ENCODE data around the gene PABPN1L.

PABPN1L gene

GRCh38 chr16:88827727-88828126, 38.7 kb downstream of the PABPN1L start:
- Histone ChIP-seq H3K4me1 (ENCODE audit: control insufficient read depth in 2 of 2, insufficient read depth in 1 of 2, low read depth in 1 of 2, low read length in 2 of 2) (no peaks in the 10 kb centered on the region), H3K27me3 (ENCODE audit: control insufficient read depth in 3 of 3, insufficient read depth in 3 of 3, low read depth in 1 of 3, low read length in 3 of 3) (no peaks in the 10 kb centered on the region)
- no peak for DNase-seq (ENCODE audit: low spot score)

GRCh38 chr16:88826070-88826840, 40.2 kb downstream of the PABPN1L start:
- Histone ChIP-seq H3K4me1 (ENCODE audit: control insufficient read depth in 2 of 2, insufficient read depth in 1 of 2, low read depth in 1 of 2, low read length in 2 of 2) (no peaks in the 10 kb centered on the region), H3K27me3 (ENCODE audit: control insufficient read depth in 3 of 3, insufficient read depth in 3 of 3, low read depth in 1 of 3, low read length in 3 of 3) (no peaks in the 10 kb centered on the region), H3K27ac (replicated peaks; ENCODE audit: low read length) (no peak overlapping the region), H4K8ac (ENCODE audit: low read depth, low read length) (peak overlapping the region; percentile 17), H3K14ac (ENCODE audit: low read length) (peak overlapping the region; percentile 71), H3K36me3 (replicated peaks in 1 of 2; ENCODE audit: control insufficient read depth in 2 of 2, insufficient read depth in 2 of 2, low read length in 2 of 2) (no peaks in the 10 kb centered on the region), H2BK120ac (ENCODE audit: low read depth, low read length) (no peak overlapping the region), H4K91ac (ENCODE audit: low read depth, low read length, poor library complexity) (no peak overlapping the region), H3K4me3 (ENCODE audit: low read length in 2 of 2) (no peak overlapping the region), H3K79me1 (ENCODE audit: low read depth, low read length) (peaks cover 4% of the 10 kb centered on the region), H2BK15ac (ENCODE audit: low read length) (no peak overlapping the region), H3K9ac (ENCODE audit: low read depth, low read length, poor library complexity) (peak overlapping the region; percentile 24), H3K4me2 (ENCODE audit: insufficient read depth, low read length, poor library complexity, severe bottlenecking) (no peak overlapping the region), H2BK12ac (ENCODE audit: low read length) (no peak overlapping the region), H3K9me3 (replicated peaks in 1 of 2; ENCODE audit: control insufficient read depth in 2 of 2, insufficient read depth in 1 of 2, low read depth in 1 of 2, low read length in 2 of 2) (no peaks in the 10 kb centered on the region), H3K4ac (ENCODE audit: low read length) (no peak overlapping the region), H3K23ac (ENCODE audit: low read depth, low read length, poor library complexity) (no peak overlapping the region), H2AK5ac (ENCODE audit: low read depth, low read length) (no peak overlapping the region), H3K18ac (ENCODE audit: low read length) (no peak overlapping the region), H2AFZ (ENCODE audit: low read length) (no peak overlapping the region), H2BK5ac (ENCODE audit: low read length) (peak overlapping the region; percentile 66)
- no peak for DNase-seq (ENCODE audit: low spot score)
- no CpG with 5 or more reads among the region's 26 CpGs for WGBS, 2 donors (ENCODE audit: extremely low coverage in 2 of 2, insufficient read length in 2 of 2, insufficient replicate concordance in 1 of 2)

More at GRCh38 chr16:88827727-88828126, 38.7 kb downstream of the PABPN1L start:
- no peak overlapping the region for H2BK120ac ChIP-seq (ENCODE audit: low read depth, low read length)
- no peak overlapping the region for H4K91ac ChIP-seq (ENCODE audit: low read depth, low read length, poor library complexity)
- no CpG with 5 or more reads among the region's 21 CpGs for WGBS, 2 donors (ENCODE audit: extremely low coverage in 2 of 2, insufficient read length in 2 of 2, insufficient replicate concordance in 1 of 2)
- peak overlapping the region; percentile 75 for H2BK5ac ChIP-seq (ENCODE audit: low read length)
- no peaks in the 10 kb centered on the region for H3K9me3 ChIP-seq (replicated peaks in 1 of 2; ENCODE audit: control insufficient read depth in 2 of 2, insufficient read depth in 1 of 2, low read depth in 1 of 2, low read length in 2 of 2)
- no peak overlapping the region for H3K4me3 ChIP-seq (ENCODE audit: low read length in 2 of 2)
- H3K36me3 ChIP-seq (replicated peaks in 1 of 2; ENCODE audit: control insufficient read depth in 2 of 2, insufficient read depth in 2 of 2, low read length in 2 of 2), result no peaks in the 10 kb centered on the region
- H3K23ac ChIP-seq (ENCODE audit: low read depth, low read length, poor library complexity), result no peak overlapping the region
- no peak overlapping the region for H4K8ac ChIP-seq (ENCODE audit: low read depth, low read length)
- H2BK15ac ChIP-seq (ENCODE audit: low read length), result no peak overlapping the region
- no peak overlapping the region for H3K4ac ChIP-seq (ENCODE audit: low read length)
- H2BK12ac ChIP-seq (ENCODE audit: low read length), result no peak overlapping the region
- H3K27ac ChIP-seq (replicated peaks; ENCODE audit: low read length), result no peak overlapping the region
- no peak overlapping the region for H3K18ac ChIP-seq (ENCODE audit: low read length)
- no peak overlapping the region for H3K9ac ChIP-seq (ENCODE audit: low read depth, low read length, poor library complexity)
- H3K4me2 ChIP-seq (ENCODE audit: insufficient read depth, low read length, poor library complexity, severe bottlenecking), result no peak overlapping the region
- no peak overlapping the region for H3K14ac ChIP-seq (ENCODE audit: low read length)
- H2AK5ac ChIP-seq (ENCODE audit: low read depth, low read length), result no peak overlapping the region
- H2AFZ ChIP-seq (ENCODE audit: low read length), result no peak overlapping the region
- H3K79me1 ChIP-seq (ENCODE audit: low read depth, low read length), result peaks cover 4% of the 10 kb centered on the region

- no peak overlapping the region for H4K91ac ChIP-seq (ENCODE audit: low read depth, low read length, poor library complexity)
- no peak overlapping the region for H2BK15ac ChIP-seq (ENCODE audit: low read length)
- no peaks in the 10 kb centered on the region for H3K27me3 ChIP-seq (ENCODE audit: control insufficient read depth in 3 of 3, insufficient read depth in 3 of 3, low read depth in 1 of 3, low read length in 3 of 3)
- H3K14ac ChIP-seq (ENCODE audit: low read length), result no peak overlapping the region
- no peak overlapping the region for H3K4me2 ChIP-seq (ENCODE audit: insufficient read depth, low read length, poor library complexity, severe bottlenecking)
- no peak overlapping the region for H2BK120ac ChIP-seq (ENCODE audit: low read depth, low read length)
- no peaks in the 10 kb centered on the region for H3K4me1 ChIP-seq (ENCODE audit: control insufficient read depth in 2 of 2, insufficient read depth in 1 of 2, low read depth in 1 of 2, low read length in 2 of 2)
- no peak overlapping the region for H3K4ac ChIP-seq (ENCODE audit: low read length)
- no peak overlapping the region for H2BK12ac ChIP-seq (ENCODE audit: low read length)
- H3K23ac ChIP-seq (ENCODE audit: low read depth, low read length, poor library complexity), result no peak overlapping the region
- no peak overlapping the region for H4K8ac ChIP-seq (ENCODE audit: low read depth, low read length)
- no peak overlapping the region for H2AK5ac ChIP-seq (ENCODE audit: low read depth, low read length)
- no CpG with 5 or more reads among the region's 12 CpGs for WGBS, 2 donors (ENCODE audit: extremely low coverage in 2 of 2, insufficient read length in 2 of 2, insufficient replicate concordance in 1 of 2)
- H3K36me3 ChIP-seq (replicated peaks in 1 of 2; ENCODE audit: control insufficient read depth in 2 of 2, insufficient read depth in 2 of 2, low read length in 2 of 2), result no peaks in the 10 kb centered on the region
- H3K79me1 ChIP-seq (ENCODE audit: low read depth, low read length), result peaks cover 2% of the 10 kb centered on the region
- no peak overlapping the region for H2AFZ ChIP-seq (ENCODE audit: low read length)
- no peak overlapping the region for H3K18ac ChIP-seq (ENCODE audit: low read length)
- no peak overlapping the region for H3K9ac ChIP-seq (ENCODE audit: low read depth, low read length, poor library complexity)
- H2BK5ac ChIP-seq (ENCODE audit: low read length), result no peak overlapping the region
- H3K9me3 ChIP-seq (replicated peaks in 1 of 2; ENCODE audit: control insufficient read depth in 2 of 2, insufficient read depth in 1 of 2, low read depth in 1 of 2, low read length in 2 of 2), result no peaks in the 10 kb centered on the region
- no peak for DNase-seq (ENCODE audit: low spot score)
- no peak overlapping the region for H3K4me3 ChIP-seq (ENCODE audit: low read length in 2 of 2)
- H3K27ac ChIP-seq (replicated peaks; ENCODE audit: low read length), result no peak overlapping the region
Observed at GRCh38 chr16:88825146-88825545, 41.3 kb downstream of the PABPN1L start.

GRCh38 chr16:88824256-88825077, 42.0 kb downstream of the PABPN1L start:
- DNase-seq (ENCODE audit: low spot score), result no peak
- no peak overlapping the region for H3K14ac ChIP-seq (ENCODE audit: low read length)
- peak overlapping the region; percentile 92 for H4K8ac ChIP-seq (ENCODE audit: low read depth, low read length)
- no peak overlapping the region for H2BK120ac ChIP-seq (ENCODE audit: low read depth, low read length)
- H3K18ac ChIP-seq (ENCODE audit: low read length), result no peak overlapping the region
- H3K9ac ChIP-seq (ENCODE audit: low read depth, low read length, poor library complexity), result no peak overlapping the region
- no peaks in the 10 kb centered on the region for H3K9me3 ChIP-seq (replicated peaks in 1 of 2; ENCODE audit: control insufficient read depth in 2 of 2, insufficient read depth in 1 of 2, low read depth in 1 of 2, low read length in 2 of 2)
- no peak overlapping the region for H3K4me3 ChIP-seq (ENCODE audit: low read length in 2 of 2)
- H3K4me2 ChIP-seq (ENCODE audit: insufficient read depth, low read length, poor library complexity, severe bottlenecking), result no peak overlapping the region
- H3K36me3 ChIP-seq (replicated peaks in 1 of 2; ENCODE audit: control insufficient read depth in 2 of 2, insufficient read depth in 2 of 2, low read length in 2 of 2), result no peaks in the 10 kb centered on the region
- H3K79me1 ChIP-seq (ENCODE audit: low read depth, low read length), result peaks cover 2% of the 10 kb centered on the region
- H3K4ac ChIP-seq (ENCODE audit: low read length), result no peak overlapping the region
- peak overlapping the region; percentile 37 for H2BK15ac ChIP-seq (ENCODE audit: low read length)
- no peak overlapping the region for H3K27ac ChIP-seq (replicated peaks; ENCODE audit: low read length)
- no CpG with 5 or more reads among the region's 33 CpGs for WGBS, 2 donors (ENCODE audit: extremely low coverage in 2 of 2, insufficient read length in 2 of 2, insufficient replicate concordance in 1 of 2)
- H2BK12ac ChIP-seq (ENCODE audit: low read length), result no peak overlapping the region
- H3K23ac ChIP-seq (ENCODE audit: low read depth, low read length, poor library complexity), result no peak overlapping the region
- no peaks in the 10 kb centered on the region for H3K27me3 ChIP-seq (ENCODE audit: control insufficient read depth in 3 of 3, insufficient read depth in 3 of 3, low read depth in 1 of 3, low read length in 3 of 3)
- no peak overlapping the region for H4K91ac ChIP-seq (ENCODE audit: low read depth, low read length, poor library complexity)
- H2BK5ac ChIP-seq (ENCODE audit: low read length), result no peak overlapping the region
- H3K4me1 ChIP-seq (ENCODE audit: control insufficient read depth in 2 of 2, insufficient read depth in 1 of 2, low read depth in 1 of 2, low read length in 2 of 2), result no peaks in the 10 kb centered on the region
- no peak overlapping the region for H2AK5ac ChIP-seq (ENCODE audit: low read depth, low read length)
- H2AFZ ChIP-seq (ENCODE audit: low read length), result no peak overlapping the region
